Myocyte (in vitro differentiated cells): ENCODE measurements around the gene ATP5F1D. TPM values are rescaled to one million over a fixed set of nuclear protein-coding genes. Genes with fewer than 3 reads are reported as not detected.

Source experiments
- DNase-seq: peaks from one replicate; pipeline ENCODE4 v3.0.0-alpha.2; 2012; ENCODE audit warnings: low read depth
- total RNA-seq: library from RNA; depleted of rRNA; stranded (reverse); fragments of >200 nt; gene quantifications from 2 replicates; pipeline ENCODE4 v1.2.3, GENCODE V29; 2014

The ATP5F1D gene
- total RNA-seq, 1 donor from 2014 or later: 61.9 TPM

DNA sequence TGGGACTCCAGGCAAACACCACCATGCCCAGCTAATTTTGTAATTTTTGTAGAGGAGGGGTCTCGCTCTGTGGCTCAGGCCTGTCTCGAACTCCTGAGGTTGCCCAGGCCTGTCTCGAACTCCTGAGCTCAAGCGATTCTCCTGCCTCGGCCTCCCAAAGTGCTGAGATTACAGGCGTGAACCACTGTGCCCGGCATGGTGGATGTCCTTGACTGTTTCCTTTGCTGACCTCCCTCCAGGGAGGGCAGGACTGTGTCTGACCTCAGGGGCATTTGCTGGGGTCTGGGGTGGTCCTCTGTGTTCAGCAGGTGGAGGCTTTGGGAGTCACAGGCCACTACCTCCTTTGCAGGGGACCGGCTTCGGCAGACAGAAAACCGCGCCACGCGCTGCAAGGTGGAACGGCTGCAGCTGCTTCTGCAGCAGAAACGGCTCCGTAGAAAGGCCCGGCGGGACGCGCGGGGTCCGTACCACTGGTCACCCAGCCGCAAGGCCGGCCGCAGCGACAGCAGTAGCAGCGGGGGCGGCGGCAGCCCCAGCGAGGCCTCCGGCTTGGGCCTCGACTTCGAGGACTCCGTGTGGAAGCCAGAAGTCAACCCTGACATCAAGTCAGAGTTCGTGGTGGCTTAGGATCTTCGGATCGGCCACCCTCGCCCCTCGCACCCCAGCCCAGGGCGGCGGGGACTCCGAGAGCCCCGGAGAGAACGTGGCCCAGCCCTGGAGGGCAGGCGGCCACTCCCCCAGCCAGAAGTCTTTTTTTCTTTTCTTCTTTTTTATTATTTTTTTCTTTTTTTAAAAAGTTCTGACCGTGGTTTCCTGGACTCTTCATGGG lies 15.3 kb downstream of the ATP5F1D start:
- peak; percentile 0 for DNase-seq

GRCh38 chr19:1257475-1258162 lies 16.1 kb downstream of the ATP5F1D start:
- DNase-seq: no peak

DNA sequence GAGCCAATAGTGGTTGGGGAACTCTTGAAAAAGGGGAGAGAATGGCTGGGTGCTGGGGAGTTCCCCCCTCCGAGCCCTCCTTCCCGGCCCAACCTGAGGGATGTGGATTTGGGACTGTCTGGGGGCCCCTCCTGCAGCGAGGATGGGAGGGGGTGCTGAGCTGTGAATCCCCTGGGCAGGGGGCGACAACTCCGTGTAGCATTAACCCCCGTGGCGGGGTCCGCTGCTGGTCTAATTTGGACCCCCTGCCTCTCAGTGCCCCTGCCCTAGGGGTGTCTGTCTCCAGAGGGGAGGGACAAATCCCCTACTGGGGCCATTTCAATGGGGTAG lies 16.6 kb downstream of the ATP5F1D start:
- no peak for DNase-seq

DNA sequence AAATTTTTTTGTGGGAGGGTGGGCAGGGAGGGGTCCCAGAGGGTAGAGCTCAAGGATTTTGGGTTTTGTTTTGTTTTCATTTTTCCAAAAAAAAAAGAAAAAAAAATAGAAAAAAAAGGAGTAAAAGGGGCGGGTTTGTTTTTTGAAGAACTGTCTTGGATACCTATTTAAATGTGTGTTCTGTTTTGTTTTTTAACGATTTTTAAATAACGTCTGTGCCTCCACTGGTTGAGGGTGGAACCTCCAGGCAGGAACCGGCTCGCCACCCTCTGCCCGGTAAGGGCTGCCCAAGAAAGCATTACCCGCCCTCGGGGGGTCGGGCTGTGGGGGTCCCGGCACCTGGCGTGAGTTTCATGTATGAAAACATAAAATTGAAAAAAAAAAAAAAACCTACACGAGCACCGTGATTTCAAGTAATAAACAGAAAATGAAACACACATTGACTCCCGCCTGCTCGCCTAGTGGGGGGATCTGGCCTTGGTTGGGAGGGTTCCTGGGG lies 17.2 kb downstream of the ATP5F1D start:
- no peak for DNase-seq

GRCh38 chr19:1259206-1259875 lies 17.8 kb downstream of the ATP5F1D start:
- DNase-seq: peak; percentile 60

GRCh38 chr19:1259876-1260748 lies 18.6 kb downstream of the ATP5F1D start:
- DNase-seq: no peak

GRCh38 chr19:1260749-1261537 lies 19.4 kb downstream of the ATP5F1D start:
- DNase-seq: peak; percentile 94

GRCh38 chr19:1261538-1261797 lies 19.9 kb downstream of the ATP5F1D start:
- no peak for DNase-seq

- peak; percentile 67 for DNase-seq
Measured at GRCh38 chr19:1261798-1262622, 20.5 kb downstream of the ATP5F1D start.

DNA sequence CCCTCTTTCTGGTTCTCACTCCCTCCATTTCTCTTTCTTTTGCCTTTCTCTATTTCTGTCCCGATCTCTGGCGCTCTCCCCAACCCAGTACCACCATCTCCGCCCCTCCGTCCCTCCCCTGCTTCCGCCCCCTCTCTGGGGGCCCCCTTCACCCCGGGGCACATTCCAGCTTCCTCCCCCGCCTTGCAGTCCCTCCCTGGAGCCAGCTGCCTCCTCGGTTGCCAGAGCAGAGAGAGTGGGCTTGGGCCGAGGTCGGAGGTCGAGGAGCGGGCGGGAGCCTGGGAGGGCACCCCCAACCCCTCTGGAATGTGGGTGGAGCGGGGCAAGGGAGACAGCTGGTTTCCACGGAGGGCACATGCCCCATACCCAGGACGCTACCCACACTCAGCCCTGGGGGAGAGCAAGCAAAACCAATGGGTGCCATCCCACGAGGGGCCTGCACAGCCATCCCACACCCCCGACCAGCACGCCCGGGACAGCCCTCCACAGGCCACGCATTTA lies 21.1 kb downstream of the ATP5F1D start:
- peak; percentile 64 for DNase-seq

- peak; percentile 83 for DNase-seq
Measured at GRCh38 chr19:1263188-1263587, 21.6 kb downstream of the ATP5F1D start.

DNA sequence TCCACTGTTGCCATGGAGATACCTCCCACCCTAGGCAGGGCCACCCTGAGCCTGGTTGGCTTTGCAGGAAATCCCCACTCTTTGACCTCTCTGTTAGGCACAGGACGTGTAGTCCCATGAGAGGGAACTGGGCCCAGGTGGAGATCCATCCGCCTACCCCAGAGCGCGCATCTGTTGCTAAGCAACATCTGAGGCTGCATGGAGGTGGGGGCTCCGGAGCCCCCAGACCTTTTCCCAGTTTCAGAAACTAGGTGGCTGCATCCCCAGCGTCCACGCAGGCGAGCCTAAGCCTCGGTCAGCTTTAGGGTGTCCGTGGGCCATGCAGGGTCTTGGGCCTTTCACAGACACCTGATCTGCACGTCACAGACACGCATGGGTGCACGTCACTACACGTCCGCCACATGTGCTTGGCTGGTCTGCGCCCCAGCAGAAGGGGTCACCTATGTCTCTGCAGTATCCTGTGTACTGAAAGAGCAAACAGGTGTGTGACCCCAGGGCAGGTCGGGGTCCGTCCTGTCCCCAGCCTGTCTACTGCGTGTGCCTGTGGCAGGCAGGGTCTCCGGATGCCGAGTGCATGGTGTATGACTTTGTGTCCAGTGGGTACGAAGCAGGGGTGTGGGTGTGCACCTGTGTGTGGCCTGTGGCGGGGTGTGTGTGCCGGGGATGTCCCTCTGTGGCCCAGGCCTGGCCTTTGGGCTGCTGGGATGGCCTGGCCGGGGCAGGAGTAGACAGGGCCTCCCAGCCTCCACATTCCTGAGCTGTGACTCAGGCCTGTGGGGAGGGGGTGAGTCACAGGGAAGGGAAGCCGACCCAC lies 23.5 kb downstream of the ATP5F1D start:
- peak; percentile 96 for DNase-seq

GRCh38 chr19:1265615-1266128 lies 24.1 kb downstream of the ATP5F1D start:
- peak; percentile 92 for DNase-seq

DNA sequence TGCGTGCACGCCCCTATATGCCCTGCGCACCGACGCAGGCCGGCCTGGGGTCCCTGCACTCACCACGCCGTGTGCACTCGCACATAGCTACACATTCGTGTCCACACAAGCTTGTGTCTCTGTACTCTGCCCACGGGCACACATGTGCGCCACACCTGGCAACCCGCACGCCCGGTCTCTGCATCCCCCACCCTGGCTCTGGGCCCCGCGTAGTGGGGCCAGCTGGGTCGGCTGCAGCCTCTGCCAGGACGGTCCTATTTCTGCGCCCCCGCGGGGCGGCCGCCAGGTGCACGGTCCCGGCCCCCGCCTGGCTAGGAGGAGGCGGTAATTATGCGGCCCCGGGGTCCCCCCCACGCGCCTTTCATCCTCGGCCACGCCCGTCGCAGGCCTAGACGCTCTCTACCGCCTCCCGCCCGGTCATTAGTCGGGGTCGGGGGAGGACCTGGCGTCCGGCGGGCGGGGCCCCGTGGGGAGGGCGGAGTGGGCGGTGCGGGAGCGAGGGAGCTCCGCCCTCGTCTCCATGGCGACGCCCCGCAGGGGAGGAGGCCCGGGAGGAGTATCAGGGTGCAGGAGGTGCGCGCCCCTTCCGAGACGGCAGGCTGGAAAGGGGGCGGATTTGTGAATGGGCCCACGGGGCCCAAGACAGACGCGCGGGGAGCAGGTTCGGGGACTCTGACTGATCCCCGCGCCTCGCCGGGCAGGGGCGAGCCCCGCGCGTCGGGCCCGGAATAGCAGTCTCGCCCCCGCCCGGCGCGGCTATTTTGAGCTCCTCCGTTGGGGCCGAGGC lies 24.8 kb downstream of the ATP5F1D start:
- peak; percentile 94 for DNase-seq

DNA sequence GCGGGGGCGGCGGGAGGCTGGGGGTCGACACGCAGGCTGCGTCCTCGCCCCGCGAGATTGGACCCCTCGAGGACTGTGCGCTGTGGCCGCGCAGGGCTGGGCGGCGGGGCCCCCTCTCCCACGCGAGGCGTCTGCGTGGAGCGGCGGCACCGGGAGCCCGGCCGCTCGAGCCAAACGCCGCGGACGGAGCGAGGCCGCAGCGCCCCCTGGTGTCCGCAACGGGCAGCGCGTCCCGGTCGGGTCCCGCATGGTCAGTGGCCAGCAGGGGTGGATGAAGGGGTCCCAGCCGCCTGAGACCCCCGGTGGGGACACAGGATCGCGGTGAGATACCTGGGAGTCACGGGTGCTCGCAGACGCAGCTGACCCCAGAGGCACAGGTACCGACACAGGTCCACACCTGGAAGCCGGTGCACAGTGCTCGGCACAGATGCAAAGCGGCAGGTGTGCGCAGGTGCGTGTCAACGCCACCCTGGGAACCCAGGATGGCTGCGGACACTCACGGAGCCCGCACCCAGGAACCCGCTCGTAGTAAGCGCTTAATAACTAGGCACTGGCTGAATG lies 25.4 kb downstream of the ATP5F1D start:
- DNase-seq: peak; percentile 67

GRCh38 chr19:1267477-1268225 lies 26.1 kb downstream of the ATP5F1D start:
- DNase-seq: no peak
